ENCODE data around the gene PIK3R2. TPM values are rescaled to one million over a fixed set of nuclear protein-coding genes. Genes with fewer than 3 reads are reported as not detected.

Gene PIK3R2
- 2.1 to 11.0 TPM (median 10.3 TPM) in 5 replicates for total RNA-seq (2022; extraction: Qiagen RNA extraction)

GRCh38 chr19:18152817-18153555 lies at the start of gene PIK3R2:
Gene PIK3R2 (plus strand): TSS chr19:18153163. CDS start chr19:18155880, 2,717 bp downstream.

GRCh38 chr19:18173572-18174288 lies 20.8 kb downstream of the PIK3R2 start, which contains the start of gene IFI30:
Gene IFI30 (plus strand): TSS chr19:18173813. CDS start chr19:18173842, 29 bp downstream.

GRCh38 chr19:18192673-18193387 lies 39.9 kb downstream of the PIK3R2 start, which contains the start of gene MPV17L2:
Gene MPV17L2 (plus strand): TSS chr19:18193218. CDS start chr19:18193282, 64 bp downstream.

GRCh38 chr19:18203863-18204393 lies 51.0 kb downstream of the PIK3R2 start, which contains the start of gene RAB3A:
Gene RAB3A (minus strand): TSS chr19:18204042. CDS start chr19:18202740, 1,302 bp downstream.

Other genes starting within 250 kb of the PIK3R2 start
- gene CCDC124, start 220.1 kb upstream of the PIK3R2 start, total RNA-seq (2022; extraction: Qiagen RNA extraction): 93.5 to 115 TPM (median 107 TPM) in 5 replicates
- gene KCNN1, start 186.1 kb upstream of the PIK3R2 start, total RNA-seq (2022; extraction: Qiagen RNA extraction): 0.35 to 1.0 TPM (median 0.69 TPM) in 5 replicates
- 22.1 to 31.5 TPM (median 29.4 TPM) in 5 replicates for gene ARRDC2, start 145.0 kb upstream of the PIK3R2 start, total RNA-seq (2022; extraction: Qiagen RNA extraction)
- gene IL12RB1, start 66.2 kb upstream of the PIK3R2 start, total RNA-seq (2022; extraction: Qiagen RNA extraction): not detected in 5 replicates
- 1.7 to 2.6 TPM (median 2.3 TPM) in 5 replicates for gene MAST3, start 55.4 kb upstream of the PIK3R2 start, total RNA-seq (2022; extraction: Qiagen RNA extraction)
- gene IFI30, start 20.6 kb downstream of the PIK3R2 start, total RNA-seq (2022; extraction: Qiagen RNA extraction): 12.6 to 24.1 TPM (median 14.9 TPM) in 5 replicates
- gene MPV17L2, start 40.1 kb downstream of the PIK3R2 start, total RNA-seq (2022; extraction: Qiagen RNA extraction): 9.1 to 13.1 TPM (median 11.6 TPM) in 5 replicates
- gene RAB3A, start 50.9 kb downstream of the PIK3R2 start, total RNA-seq (2022; extraction: Qiagen RNA extraction): 0.49 to 1.1 TPM (median 0.85 TPM) in 5 replicates
- 0.12 to 0.15 TPM (median 0.13 TPM) in 4 of 5 replicates, not detected in the other for gene PDE4C, start 73.3 kb downstream of the PIK3R2 start, total RNA-seq (2022; extraction: Qiagen RNA extraction)
- 0.48 to 0.68 TPM (median 0.50 TPM) in 5 replicates for gene IQCN, start 121.3 kb downstream of the PIK3R2 start, total RNA-seq (2022; extraction: Qiagen RNA extraction)
- 25.7 to 58.5 TPM (median 52.9 TPM) in 5 replicates for gene JUND, start 128.5 kb downstream of the PIK3R2 start, total RNA-seq (2022; extraction: Qiagen RNA extraction)
- 199 to 254 TPM (median 241 TPM) in 5 replicates for gene LSM4, start 169.9 kb downstream of the PIK3R2 start, total RNA-seq (2022; extraction: Qiagen RNA extraction)
- 2.1 to 3.4 TPM (median 3.0 TPM) in 5 replicates for gene PGPEP1, start 187.4 kb downstream of the PIK3R2 start, total RNA-seq (2022; extraction: Qiagen RNA extraction)
- gene GDF15, start 233.0 kb downstream of the PIK3R2 start, total RNA-seq (2022; extraction: Qiagen RNA extraction): 26.2 to 63.2 TPM (median 48.3 TPM) in 5 replicates
- not detected in 5 replicates for gene LRRC25, start 244.5 kb downstream of the PIK3R2 start, total RNA-seq (2022; extraction: Qiagen RNA extraction)

All from A549 treated with CORT108297 at 1 μM for 4 hours (cell line).